HepG2 (cell line): ENCODE data around the gene IL16. TPM values are rescaled to one million over a fixed set of nuclear protein-coding genes. Genes with fewer than 3 reads are reported as not detected.

Experiments
- ATAC-seq: fragments of 200-7000 bp; cut with Tn5 transposase; 3 replicates; pipeline ENCODE4 v1.9.1; 2020; ENCODE audit warnings: mild to moderate bottlenecking, moderate library complexity
- BruUV-seq: library from RNA; stranded (reverse); fragments of 400-500 nt; replicated peaks from 2 replicates; lab custom pipeline; 2021; lab: Mats Ljungman, UMichigan
- CTCF ChIA-PET: fragments of 300-600 bp; formaldehyde crosslinking; extraction: SDS; loops from one replicate; lab custom pipeline; 2021; ENCODE audit warnings: low total read pairs, inconsistent platforms, low intra/inter-chr PET ratio; lab: Yijun Ruan, JAX
- POLR2A ChIA-PET: fragments of 350-600 bp; sonication (Branson Sonifier 250); formaldehyde crosslinking; loops from one replicate; lab custom pipeline; 2020; ENCODE audit warnings: antibody characterized with exemption, inconsistent platforms; lab: Yijun Ruan, JAX
- DNase-seq: peaks from one replicate; pipeline ENCODE4 v3.0.0-alpha.2; 2015; ENCODE audit warnings: low spot score
- FAIRE-seq: peaks from 3 replicates; lab custom pipeline; 2011; peaks lifted over from hg19 to GRCh38; lab: Jason Lieb, UNC
- H2AFZ ChIP-seq: one replicate; pipeline ENCODE4 v1.6.1; 2011; ENCODE audit warnings: low read length, inconsistent platforms
- H3K27ac ChIP-seq: fragments of 300-600 bp; 3 replicates; pipeline ENCODE4 v1.8.0; 2011; ENCODE audit warnings: mixed run types, mild to moderate bottlenecking, mixed read lengths, low read length, inconsistent platforms; ENCODE audit not compliant: insufficient read depth; ENCODE audit errors: extremely low read length
- H3K27me3 ChIP-seq, 2 experiments: fragments of 200-600 bp in 1 of 2; 2 replicates in 1 of 2; 3 replicates in 1 of 2; pipeline versions ENCODE4 v1.6.0 to v1.8.0; 2011; ENCODE audit warnings: low read length in 2 of 2, mild to moderate bottlenecking in 2 of 2, moderate library complexity in 2 of 2, inconsistent platforms in 1 of 2; ENCODE audit not compliant: insufficient read depth in 2 of 2, control insufficient read depth in 1 of 2
- H3K36me3 ChIP-seq, 2 experiments: fragments of 200-600 bp in 1 of 2; replicated peaks in 1 of 2; 2 replicates in 1 of 2; 3 replicates in 1 of 2; pipeline versions ENCODE4 v1.5.1 to v1.8.0; 2011; ENCODE audit warnings: low read length in 2 of 2, inconsistent platforms in 1 of 2; ENCODE audit not compliant: insufficient read depth in 2 of 2, control insufficient read depth in 1 of 2
- H3K4me1 ChIP-seq: 2 replicates; pipeline ENCODE4 v1.5.1; 2012; ENCODE audit warnings: low read length, inconsistent platforms; ENCODE audit not compliant: insufficient read depth
- H3K4me2 ChIP-seq: 2 replicates; pipeline ENCODE4 v1.6.0; 2011; ENCODE audit warnings: low read depth, low read length, inconsistent platforms
- H3K4me3 ChIP-seq, 3 experiments: fragments of 200-600 bp in 1 of 3; sonication (generic), shearing (Covaris generic) in 1 of 3; replicated peaks in 1 of 3; 2 replicates each; pipeline ENCODE4 v1.5.1; 2011 to 2016; ENCODE audit warnings: low read length in 3 of 3, inconsistent platforms in 2 of 3, low read depth in 2 of 3, mild to moderate bottlenecking in 2 of 3, control low read depth in 1 of 3, mixed read lengths in 1 of 3; ENCODE audit not compliant: insufficient read depth in 1 of 3
- H3K79me2 ChIP-seq: one replicate; pipeline ENCODE4 v1.6.1; 2011; ENCODE audit warnings: low read length, inconsistent platforms; ENCODE audit not compliant: insufficient read depth
- H3K9ac ChIP-seq: 2 replicates; pipeline ENCODE4 v1.6.0; 2011; ENCODE audit warnings: mild to moderate bottlenecking, low read depth, low read length, inconsistent platforms; ENCODE audit not compliant: insufficient read depth
- H3K9me3 ChIP-seq: 2 replicates; pipeline ENCODE4 v1.5.1; 2012; ENCODE audit warnings: mild to moderate bottlenecking, low read length
- H4K20me1 ChIP-seq: 2 replicates; pipeline ENCODE4 v1.6.0; 2011; ENCODE audit warnings: inconsistent platforms, mild to moderate bottlenecking, low read length, moderate library complexity; ENCODE audit not compliant: insufficient read depth
- CREB1 ChIP-seq, 2 experiments: fragments of 450-650 bp in 1 of 2; IDR thresholded peaks; 2 replicates each; pipeline ENCODE4 v1.6.1; 2016 to 2017; ENCODE audit warnings: control low read depth in 1 of 2, mild to moderate bottlenecking in 1 of 2, missing compliant biosample characterization in 1 of 2, missing genetic modification characterization in 1 of 2
- IRF2 ChIP-seq: IDR thresholded peaks from 2 replicates; pipeline ENCODE4 v1.6.1; 2018; ENCODE audit warnings: missing genetic modification reagents, missing compliant biosample characterization
- KDM5A ChIP-seq: fragments of 200-600 bp; sonication (generic); IDR thresholded peaks from 2 replicates; pipeline ENCODE4 v1.7.0; 2018; ENCODE audit warnings: antibody characterized with exemption, mild to moderate bottlenecking, low read length, borderline replicate concordance
- PHF8 ChIP-seq: sonication (generic); formaldehyde crosslinking; IDR thresholded peaks from 2 replicates; pipeline ENCODE4 v1.5.0; 2020; ENCODE audit warnings: missing genetic modification reagents
- REST ChIP-seq, 2 experiments: IDR thresholded peaks; 2 replicates each; pipeline ENCODE4 v1.6.1; 2011 to 2012; ENCODE audit warnings: low read length in 2 of 2, borderline replicate concordance in 1 of 2, low read depth in 1 of 2, mild to moderate bottlenecking in 1 of 2, moderate library complexity in 1 of 2
- TMF1 ChIP-seq: sonication (generic); formaldehyde crosslinking; IDR thresholded peaks from 2 replicates; pipeline ENCODE4 v1.8.1; 2022; ENCODE audit warnings: low read depth, missing genetic modification reagents
- USF2 ChIP-seq, 2 experiments: sonication (generic) in 1 of 2; formaldehyde crosslinking in 1 of 2; IDR thresholded peaks; 2 replicates each; pipeline versions ENCODE4 v1.5.1 to v1.6.1; 2011 to 2020; ENCODE audit warnings: borderline replicate concordance in 1 of 2, low read depth in 1 of 2, low read length in 1 of 2, mild to moderate bottlenecking in 1 of 2, missing genetic modification reagents in 1 of 2, moderate library complexity in 1 of 2
- ZBTB38 ChIP-seq: sonication (generic); formaldehyde crosslinking; IDR thresholded peaks from 2 replicates; pipeline ENCODE4 v1.5.1; 2020; ENCODE audit warnings: mild to moderate bottlenecking, missing genetic modification reagents
- ZBTB42 ChIP-seq: sonication (generic); formaldehyde crosslinking; IDR thresholded peaks from 2 replicates; pipeline ENCODE4 v1.5.0; 2020; ENCODE audit warnings: mild to moderate bottlenecking, missing genetic modification reagents
- ZNF282 ChIP-seq: fragments of 450-650 bp; IDR thresholded peaks from 2 replicates; pipeline ENCODE4 v1.6.1; 2018; ENCODE audit not compliant: partially characterized antibody
- ZNF432 ChIP-seq: sonication (generic); formaldehyde crosslinking; IDR thresholded peaks from 2 replicates; pipeline ENCODE4 v1.5.0; 2020; ENCODE audit warnings: missing genetic modification reagents, mild to moderate bottlenecking, borderline replicate concordance
- ZNF597 ChIP-seq: sonication (generic); formaldehyde crosslinking; IDR thresholded peaks from 2 replicates; pipeline ENCODE4 v1.5.0; 2020; ENCODE audit warnings: missing genetic modification reagents
- WGBS: methylation state at CpG from one replicate; pipeline ENCODE4 v1.1.6; 2017; ENCODE audit warnings: low lambda C conversion rate; 5-methylcytosine and 5-hydroxymethylcytosine counted together
- in situ Hi-C: cut with HindIII; loops from 2 replicates; pipeline ENCODE4 v1.10.0; 2017; ENCODE audit warnings: low pct_unique_long_range_greater_than_20kb; ENCODE audit not compliant: extremely low pct_ligation_motif_present
- intact Hi-C: fragments of 100-400 bp; cut with micrococcal nuclease; formaldehyde crosslinking; loops from one replicate; pipeline ENCODE4 v1.10.0; 2022; ENCODE audit not compliant: unreplicated experiment
- polyA plus RNA-seq, 8 experiments: library from polyadenylated mRNA; depleted of rRNA in 3 of 8; stranded (reverse) in 7 of 8; unstranded in 1 of 8; fragments of >200 nt; fragmentation: Illumina TruSeq in 4 of 8; extraction: Trizol in 4 of 8; gene quantifications; 2 replicates each; pipeline versions ENCODE4 v1.2.1 to v1.2.3, GENCODE V29; 2011 to 2016; ENCODE audit warnings: low read depth in 4 of 8, missing spikeins in 1 of 8, mixed read lengths in 1 of 8; ENCODE audit not compliant: insufficient read depth in 1 of 8
- total RNA-seq, 5 experiments: library from RNA; depleted of rRNA; stranded (reverse); fragments of >200 nt; fragmentation: Illumina TruSeq; extraction: Trizol; gene quantifications; 2 replicates each; pipeline ENCODE4 v1.2.3, GENCODE V29; 2016; ENCODE audit warnings: low read depth in 1 of 5

Gene IL16
- total and polyA plus RNA-seq, 2 of the 13 experiments (the other 11 are each of a cell fraction or from before 2014, with no cell fraction given): 0.03 TPM; not detected in 1

GRCh38 chr15:81174792-81175327 lies 21.8 kb upstream of the IL16 start (continued):
- TF ChIP-seq REST (IDR thresholded peaks at IDR 0.05; ENCODE audit: borderline replicate concordance in 1 of 2, low read depth in 1 of 2, low read length in 2 of 2) (no peak), PHF8 (CRISPR knock-in tag) (no peak), ZNF432 (no peak), ZNF597 (CRISPR knock-in tag) (no peak), ZBTB42 (CRISPR knock-in tag) (no peak), TMF1 (CRISPR knock-in tag) (no peak), ZBTB38 (CRISPR knock-in tag) (no peak)
- TF ChIP-seq, all 625 proteins: peak for 0

GRCh38 chr15:81175496-81175895 lies 21.2 kb upstream of the IL16 start:
- H3K4me1 ChIP-seq: no peaks in the 10 kb centered on the region
- intact Hi-C loops (no loop called here), in situ Hi-C loops (no loop called here)
- TF ChIP-seq IRF2 (no peak), ZNF282 (peak; percentile 62), KDM5A (no peak), CREB1 (IDR thresholded peaks at IDR 0.05) (peak; percentile 82), CREB1 (CRISPR knock-in tag; IDR thresholded peaks at IDR 0.05) (no peak), USF2 (IDR thresholded peaks at IDR 0.05; ENCODE audit: low read depth, low read length) (no peak), USF2 (CRISPR knock-in tag; IDR thresholded peaks at IDR 0.05; ENCODE audit: borderline replicate concordance) (no peak)
- no peak overlapping the region for H3K27ac ChIP-seq
- BruUV-seq: no TSS peak
- WGBS: 0% methylated on average over 1 of the region's 1 CpG
- no peak for FAIRE-seq
- H3K4me2 ChIP-seq: no peak overlapping the region
- H3K9ac ChIP-seq: no peak overlapping the region
- no peak for ATAC-seq
- CTCF ChIA-PET: no interaction called here
- DNase-seq: no peak
- no peaks in the 10 kb centered on the region; a peak in 1 of 5 replicates for H3K27me3 ChIP-seq
- POLR2A ChIA-PET: no interaction called here
- H3K9me3 ChIP-seq: no peaks in the 10 kb centered on the region
- no peak overlapping the region for H3K4me3 ChIP-seq
- no peaks in the 10 kb centered on the region for H3K79me2 ChIP-seq
- no peak overlapping the region for H2AFZ ChIP-seq
- no peaks in the 10 kb centered on the region for H3K36me3 ChIP-seq
- H4K20me1 ChIP-seq: no peaks in the 10 kb centered on the region
